GM12874 (cell line): Measurements from ENCODE around the gene MIS12.

Source experiments
- TF ChIP-seq, protein P1 (sequence below): IDR thresholded peaks from 2 replicates; pipeline ENCODE4 v1.5.1; 2011; ENCODE audit warnings: low read depth, mild to moderate bottlenecking, control low read depth, low read length, moderate library complexity; ENCODE audit not compliant: insufficient read depth

Gene MIS12

DNA sequence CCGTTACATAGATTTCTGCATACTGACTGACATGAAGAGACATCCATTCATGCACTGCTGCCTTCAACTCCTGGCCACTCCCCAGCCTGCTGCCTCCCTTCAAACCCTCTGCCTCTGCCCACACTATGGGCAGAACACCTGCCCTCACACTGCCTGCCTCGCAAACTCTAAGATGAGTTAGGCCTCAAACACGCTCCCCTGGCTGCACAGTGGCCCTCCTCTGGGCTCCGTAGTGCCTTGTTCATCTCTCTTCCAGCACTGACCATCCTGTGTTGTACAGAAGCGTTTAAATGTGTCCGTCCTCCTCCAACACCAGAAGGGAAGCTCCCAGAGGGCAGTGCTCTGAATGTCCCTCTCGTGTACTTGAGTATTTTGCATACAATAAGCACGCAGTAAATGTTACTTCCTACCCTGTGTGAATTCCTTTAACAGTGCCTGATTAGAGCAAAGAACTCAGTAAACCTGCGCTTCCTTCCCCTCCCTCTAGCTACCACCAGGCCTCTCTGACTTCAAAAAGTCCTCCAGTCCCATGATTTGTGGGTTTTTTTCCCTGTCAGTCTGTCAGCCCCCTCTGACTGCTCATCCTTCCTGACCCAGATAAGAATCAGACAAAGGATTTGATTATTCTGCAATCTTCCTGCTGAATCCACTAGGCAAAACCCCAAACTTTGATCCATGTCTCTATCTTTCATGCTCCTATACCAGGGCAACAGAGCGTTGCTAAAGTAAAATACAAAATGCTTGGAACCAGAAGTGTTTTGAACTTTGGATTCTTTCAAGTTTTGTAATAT, 21.5 kb upstream of the MIS12 start:
- TF ChIP-seq, protein P1, sequence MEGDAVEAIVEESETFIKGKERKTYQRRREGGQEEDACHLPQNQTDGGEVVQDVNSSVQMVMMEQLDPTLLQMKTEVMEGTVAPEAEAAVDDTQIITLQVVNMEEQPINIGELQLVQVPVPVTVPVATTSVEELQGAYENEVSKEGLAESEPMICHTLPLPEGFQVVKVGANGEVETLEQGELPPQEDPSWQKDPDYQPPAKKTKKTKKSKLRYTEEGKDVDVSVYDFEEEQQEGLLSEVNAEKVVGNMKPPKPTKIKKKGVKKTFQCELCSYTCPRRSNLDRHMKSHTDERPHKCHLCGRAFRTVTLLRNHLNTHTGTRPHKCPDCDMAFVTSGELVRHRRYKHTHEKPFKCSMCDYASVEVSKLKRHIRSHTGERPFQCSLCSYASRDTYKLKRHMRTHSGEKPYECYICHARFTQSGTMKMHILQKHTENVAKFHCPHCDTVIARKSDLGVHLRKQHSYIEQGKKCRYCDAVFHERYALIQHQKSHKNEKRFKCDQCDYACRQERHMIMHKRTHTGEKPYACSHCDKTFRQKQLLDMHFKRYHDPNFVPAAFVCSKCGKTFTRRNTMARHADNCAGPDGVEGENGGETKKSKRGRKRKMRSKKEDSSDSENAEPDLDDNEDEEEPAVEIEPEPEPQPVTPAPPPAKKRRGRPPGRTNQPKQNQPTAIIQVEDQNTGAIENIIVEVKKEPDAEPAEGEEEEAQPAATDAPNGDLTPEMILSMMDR: no peak

- TF ChIP-seq, protein P1: no peak
Measured at GRCh38 chr17:5466295-5466694, 20.1 kb upstream of the MIS12 start.

DNA sequence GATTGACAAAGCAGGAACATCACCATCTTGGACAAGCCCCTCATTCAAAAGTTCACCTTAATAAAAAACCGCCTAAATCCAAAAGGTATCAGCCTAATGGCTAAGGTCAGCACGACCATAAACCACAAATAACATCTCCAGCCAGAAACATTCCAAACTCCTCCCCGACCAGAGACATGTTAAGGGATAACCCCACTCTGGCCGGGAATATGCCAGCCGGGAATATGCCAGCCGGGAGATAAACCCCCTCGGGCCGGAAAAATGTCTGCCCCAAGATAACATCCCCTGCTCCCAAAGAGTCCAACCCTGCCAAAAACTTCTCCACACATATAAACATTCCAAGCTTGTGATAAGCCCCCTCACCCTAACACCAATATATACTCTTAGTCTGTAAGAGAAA, 18.9 kb upstream of the MIS12 start:
- TF ChIP-seq, protein P1: no peak

DNA sequence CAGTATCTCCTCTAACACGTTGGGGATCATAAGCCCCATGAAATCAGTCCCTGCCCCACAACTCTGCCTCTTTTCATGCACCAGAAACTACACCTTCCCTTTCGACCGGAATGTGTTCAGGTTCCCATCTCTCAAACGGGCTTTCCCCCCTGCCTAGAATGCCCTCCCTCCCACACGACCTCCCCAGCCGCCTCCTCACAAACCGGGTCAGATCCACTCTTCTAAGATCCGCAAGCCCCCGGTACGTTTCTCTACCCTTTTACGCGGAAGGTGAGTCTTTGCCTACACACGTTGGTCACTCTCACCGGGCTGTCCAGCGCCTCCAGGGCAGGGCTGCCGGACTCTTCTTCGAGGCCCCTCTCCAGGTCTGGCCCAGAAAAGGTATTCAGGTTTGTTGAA, 18.3 kb upstream of the MIS12 start:
- TF ChIP-seq, protein P1: no peak

DNA sequence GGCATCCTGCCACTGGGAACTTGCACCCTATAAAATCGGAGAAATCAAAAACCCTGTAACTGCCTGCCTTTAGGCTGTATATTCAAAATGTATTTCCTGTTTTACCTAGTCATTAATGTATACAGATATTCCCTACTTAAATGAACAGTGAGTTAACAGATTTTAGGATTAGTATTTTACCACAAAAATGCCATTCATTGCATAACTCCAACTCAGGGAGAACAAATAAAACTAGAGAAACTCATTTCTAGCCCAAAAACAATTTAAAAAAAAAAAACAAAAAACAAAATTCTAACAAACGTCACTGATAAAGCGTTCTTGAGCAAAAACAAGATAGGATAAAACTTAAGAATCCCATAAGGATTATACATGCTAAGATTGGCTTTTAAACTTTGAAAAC, 13.9 kb upstream of the MIS12 start:
- TF ChIP-seq, protein P1: no peak

GRCh38 chr17:5473906-5474305, 12.5 kb upstream of the MIS12 start:
- TF ChIP-seq, protein P1: no peak

GRCh38 chr17:5478992-5479391, 7.4 kb upstream of the MIS12 start:
- TF ChIP-seq, protein P1: no peak

DNA sequence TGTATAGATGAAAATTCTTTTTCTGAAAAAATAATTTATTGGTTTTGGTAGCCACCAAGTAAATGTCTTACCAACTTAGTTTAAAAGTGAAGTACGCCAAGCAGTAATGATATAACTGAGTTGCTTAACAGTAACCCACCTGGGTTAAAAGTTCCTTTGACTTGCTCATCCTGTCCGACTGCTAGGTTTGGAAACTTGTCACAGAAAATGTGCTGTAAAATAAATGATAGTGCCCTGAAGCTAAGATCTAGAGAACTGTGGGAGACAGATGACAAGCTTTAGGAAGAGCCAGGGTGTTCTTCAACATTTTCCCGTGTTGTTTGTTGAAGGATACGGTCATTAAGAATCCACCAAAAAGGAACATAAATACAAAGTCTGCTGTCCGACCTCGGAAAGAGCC, 5.4 kb upstream of the MIS12 start:
- TF ChIP-seq, protein P1: no peak
